Colonic mucosa (tissue), 4 donors: ENCODE measurements around the gene MRPL53. TPM values are rescaled to one million over a fixed set of nuclear protein-coding genes. Genes with fewer than 3 reads are reported as not detected.
A peak's percentile ranks its signal among the peaks of the same experiment; 100 is the strongest.
"Not testable (repeated sequence)": the region's sequence is repeated elsewhere in the genome, so short reads cannot be mapped to it uniquely, and the experiment has no call there.

Experiments
- DNase-seq: peaks from one replicate; pipeline ENCODE4 v3.0.0-alpha.2; 2020
- H3K27ac ChIP-seq: fragments of 200-600 bp; one replicate; pipeline ENCODE4 v1.8.0; 2021
- H3K27me3 ChIP-seq: fragments of 200-600 bp; one replicate; pipeline ENCODE4 v1.8.0; 2021
- H3K36me3 ChIP-seq: fragments of 200-600 bp; one replicate; pipeline ENCODE4 v1.8.0; 2021
- H3K4me1 ChIP-seq: fragments of 200-600 bp; one replicate; pipeline ENCODE4 v1.8.0; 2021; ENCODE audit warnings: mild to moderate bottlenecking
- H3K4me3 ChIP-seq: fragments of 200-600 bp; one replicate; pipeline ENCODE4 v1.8.0; 2021
- H3K9ac ChIP-seq, 2 donors: one replicate each; pipeline ENCODE4 v1.7.0; 2013; ENCODE audit warnings: control low read depth in 2 of 2, low read depth in 2 of 2, low read length in 2 of 2
- H3K9me3 ChIP-seq: fragments of 200-600 bp; one replicate; pipeline ENCODE4 v1.8.0; 2021
- intact Hi-C: fragments of 100-400 bp; cut with DNase I; formaldehyde crosslinking; loops from one replicate; pipeline ENCODE4 v1.14.1; 2022
- total RNA-seq, 2 donors: library from RNA; stranded (reverse); fragmentation: NEBNext Ultra II Directional in 1 of 2; extraction: Animal tissue kit (Norgen Biotek cat#: 25700) in 1 of 2; gene quantifications; one replicate each; pipeline ENCODE4 v1.2.1, GENCODE V29; 2021
- TF ChIP-seq, protein P1 (sequence below): fragments of 200-600 bp; IDR thresholded peaks from one replicate; pipeline ENCODE4 v1.8.0; 2022; ENCODE audit warnings: antibody characterized with exemption, mild to moderate bottlenecking
- donor health status: healthy.
- donor health status: DM: no; HTN: no; CAD: no.
- donor health status: DM: no; HTN: no; CAD: no.

MRPL53 gene
- total RNA-seq, 2 donors from 2014 or later: 64.6 to 90.3 TPM

DNA sequence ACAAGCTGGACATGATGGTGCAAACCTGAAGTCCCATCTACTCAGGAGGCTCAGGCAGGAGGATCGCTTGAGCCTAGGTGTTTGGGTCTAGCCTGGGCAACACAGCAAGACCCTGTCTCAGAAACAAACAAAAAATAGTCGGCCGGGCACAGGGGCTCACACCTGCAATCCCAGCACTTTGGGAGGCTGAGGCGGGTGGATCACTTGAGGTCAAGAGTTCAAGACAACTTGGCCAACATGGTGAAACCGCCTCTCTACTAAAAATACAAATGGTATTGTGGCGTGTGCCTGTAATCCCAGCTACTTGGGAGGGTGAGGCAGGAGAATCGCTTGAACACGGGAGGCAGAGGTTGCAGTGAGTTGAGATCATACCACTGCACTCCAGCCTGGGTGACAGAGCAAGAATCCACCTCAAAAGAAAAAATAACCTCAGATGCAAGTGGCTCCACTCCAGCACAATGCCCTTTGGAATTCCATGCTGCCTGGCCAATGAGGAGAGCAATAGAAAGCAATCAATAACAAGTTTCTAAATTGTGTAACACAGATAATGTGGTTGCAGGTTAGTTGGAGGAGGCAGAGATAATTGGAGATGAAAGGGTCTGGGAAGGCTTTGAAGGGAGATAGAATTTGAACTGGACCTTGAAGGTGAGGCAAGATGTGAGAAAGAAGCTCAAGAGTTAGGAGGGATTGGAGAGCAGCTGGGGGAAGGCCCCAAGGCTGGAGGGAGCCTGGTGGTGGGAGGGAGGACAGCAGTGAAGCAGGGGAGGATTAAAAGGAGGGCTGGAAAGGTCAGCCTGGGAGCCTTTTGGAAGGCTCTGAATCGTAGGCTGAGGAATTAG lies 16.4 kb upstream of the MRPL53 start:
- intact Hi-C loops: loop anchor here (10.0 kb wide), 1 partner anchor 386 kb away; no protein-coding TSS in a partner anchor
- H3K27me3 ChIP-seq: no peaks in the 10 kb centered on the region
- H3K27ac ChIP-seq: no peak overlapping the region
- no peaks in the 10 kb centered on the region for H3K4me1 ChIP-seq
- no peaks in the 10 kb centered on the region for H3K9me3 ChIP-seq
- DNase-seq: no peak
- no peak overlapping the region for H3K4me3 ChIP-seq
- TF ChIP-seq, protein P1, sequence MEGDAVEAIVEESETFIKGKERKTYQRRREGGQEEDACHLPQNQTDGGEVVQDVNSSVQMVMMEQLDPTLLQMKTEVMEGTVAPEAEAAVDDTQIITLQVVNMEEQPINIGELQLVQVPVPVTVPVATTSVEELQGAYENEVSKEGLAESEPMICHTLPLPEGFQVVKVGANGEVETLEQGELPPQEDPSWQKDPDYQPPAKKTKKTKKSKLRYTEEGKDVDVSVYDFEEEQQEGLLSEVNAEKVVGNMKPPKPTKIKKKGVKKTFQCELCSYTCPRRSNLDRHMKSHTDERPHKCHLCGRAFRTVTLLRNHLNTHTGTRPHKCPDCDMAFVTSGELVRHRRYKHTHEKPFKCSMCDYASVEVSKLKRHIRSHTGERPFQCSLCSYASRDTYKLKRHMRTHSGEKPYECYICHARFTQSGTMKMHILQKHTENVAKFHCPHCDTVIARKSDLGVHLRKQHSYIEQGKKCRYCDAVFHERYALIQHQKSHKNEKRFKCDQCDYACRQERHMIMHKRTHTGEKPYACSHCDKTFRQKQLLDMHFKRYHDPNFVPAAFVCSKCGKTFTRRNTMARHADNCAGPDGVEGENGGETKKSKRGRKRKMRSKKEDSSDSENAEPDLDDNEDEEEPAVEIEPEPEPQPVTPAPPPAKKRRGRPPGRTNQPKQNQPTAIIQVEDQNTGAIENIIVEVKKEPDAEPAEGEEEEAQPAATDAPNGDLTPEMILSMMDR: no peak
- H3K36me3 ChIP-seq: no peaks in the 10 kb centered on the region
- no peak overlapping the region for H3K9ac ChIP-seq

DNA sequence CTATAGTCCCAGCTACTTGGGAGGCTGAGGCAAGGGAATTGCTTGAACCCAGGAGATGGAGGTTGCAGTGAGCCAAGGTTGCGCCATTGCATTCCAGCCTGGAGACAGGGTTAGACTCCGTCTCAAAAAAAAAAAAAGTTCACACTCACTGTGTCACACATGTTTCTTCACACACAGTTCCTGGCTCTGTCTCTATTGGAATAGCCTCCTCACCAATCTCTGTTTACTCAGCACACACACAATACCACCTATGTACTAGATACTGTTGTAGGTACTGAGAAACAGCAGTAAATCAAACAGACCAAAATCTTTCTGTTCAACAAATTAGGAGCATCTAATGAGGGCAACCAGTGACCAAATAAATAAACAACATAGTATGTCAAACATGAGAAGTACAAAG lies 13.7 kb upstream of the MRPL53 start:
- H3K27ac ChIP-seq: no peak overlapping the region
- H3K4me1 ChIP-seq: peaks cover 7% of the 10 kb centered on the region
- TF ChIP-seq, protein P1: no peak
- intact Hi-C loops: loop anchor here (10.0 kb wide), 1 partner anchor 389 kb away; no protein-coding TSS in a partner anchor
- H3K9me3 ChIP-seq: no peaks in the 10 kb centered on the region
- no peak overlapping the region for H3K4me3 ChIP-seq
- DNase-seq: no peak
- no peaks in the 10 kb centered on the region for H3K27me3 ChIP-seq
- no peak overlapping the region for H3K9ac ChIP-seq
- no peaks in the 10 kb centered on the region for H3K36me3 ChIP-seq

- H3K9ac ChIP-seq: peak overlapping the region; percentile 63 to 79
- not testable (repeated sequence) for H3K27me3 ChIP-seq, H3K27ac ChIP-seq, DNase-seq, H3K36me3 ChIP-seq, H3K9me3 ChIP-seq
- H3K4me3 ChIP-seq: peak overlapping the region; percentile 86
- peaks cover 16% of the 10 kb centered on the region for H3K4me1 ChIP-seq
- intact Hi-C loops: loop anchor here (2.0 to 10.0 kb wide), 3 partner anchors 49 to 391 kb away; no protein-coding TSS in a partner anchor
Measured at GRCh38 chr2:74483675-74484164, 11.2 kb upstream of the MRPL53 start.

DNA sequence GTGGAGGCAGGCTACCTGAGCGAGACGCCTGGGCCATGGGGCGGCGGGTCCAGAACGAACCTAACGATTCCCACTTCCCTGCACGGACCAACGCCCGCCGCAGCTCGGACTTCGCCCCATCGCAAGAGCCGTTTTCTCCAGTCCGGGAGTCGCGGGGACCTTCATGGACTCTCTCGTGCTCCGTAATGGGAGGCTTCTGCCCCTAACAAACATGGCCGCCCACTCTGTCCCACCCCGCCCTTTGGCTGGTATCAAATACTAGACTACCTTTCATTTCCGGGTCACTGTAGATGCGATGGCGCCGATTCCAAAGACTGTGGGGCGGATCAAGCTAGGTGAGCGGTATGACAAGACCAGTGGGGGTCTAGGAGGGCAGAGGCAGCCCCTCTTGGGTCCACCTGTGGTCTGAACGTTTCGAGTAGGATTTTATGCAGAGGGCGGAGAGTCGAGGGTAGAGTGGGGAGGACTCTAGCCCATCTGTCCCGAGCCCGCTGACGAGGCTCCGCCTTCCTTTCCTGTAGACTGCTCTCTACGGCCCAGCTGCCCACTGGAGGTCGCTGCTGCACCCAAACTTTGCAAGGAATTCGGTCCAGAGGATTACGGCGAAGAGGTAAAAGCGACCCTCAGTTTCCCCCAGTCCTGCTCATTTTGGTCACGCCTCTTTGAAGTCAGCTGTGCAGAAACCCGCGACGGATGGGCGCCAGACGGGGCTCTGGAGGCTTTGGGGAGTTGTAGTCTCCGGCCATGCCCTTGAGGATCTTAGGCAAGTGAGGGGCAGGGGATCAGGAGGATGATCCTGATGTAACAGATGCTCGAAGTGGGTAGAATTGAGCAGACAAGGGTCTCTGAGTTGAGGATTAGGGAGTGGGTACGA lies 10.6 kb upstream of the MRPL53 start, which contains the start of the genes CCDC142 and TTC31:
TSS of gene CCDC142 (minus strand) at position 198 of the 874 bp plus-strand sequence. CDS start at position 37, 161 bp downstream.
TSS of gene TTC31 (plus strand) at position 281 of the 874 bp plus-strand sequence. CDS start at position 296, 15 bp downstream.
- H3K4me1 ChIP-seq: peaks cover 16% of the 10 kb centered on the region

GRCh38 chr2:74481961-74482800 lies 9.7 kb upstream of the MRPL53 start:
- intact Hi-C loops: loop anchor here (2.0 to 10.0 kb wide), 3 partner anchors 50 to 393 kb away; no protein-coding TSS in a partner anchor
- H3K9me3 ChIP-seq: no peaks in the 10 kb centered on the region
- H3K9ac ChIP-seq: peak overlapping the region; percentile 79 to 80
- H3K4me1 ChIP-seq: peaks cover 16% of the 10 kb centered on the region
- peak overlapping the region; percentile 86 for H3K4me3 ChIP-seq
- no peaks in the 10 kb centered on the region for H3K36me3 ChIP-seq
- TF ChIP-seq, protein P1: no peak
- no peaks in the 10 kb centered on the region for H3K27me3 ChIP-seq
- H3K27ac ChIP-seq: peak overlapping the region; percentile 91
- no peak for DNase-seq

More for the DNA sequence above, 10.6 kb upstream of the MRPL53 start, which contains the start of the genes CCDC142 and TTC31:
- no peaks in the 10 kb centered on the region for H3K36me3 ChIP-seq
- H3K9ac ChIP-seq: peak within 1 kb of the TSS; percentile 79 to 80
- DNase-seq: peak; percentile 97
- H3K27ac ChIP-seq: peak within 1 kb of the TSS; percentile 91
- H3K4me3 ChIP-seq: peak within 1 kb of the TSS; percentile 86
- TF ChIP-seq, protein P1: peak; percentile 73
- H3K27me3 ChIP-seq: no peaks in the 10 kb centered on the region
- H3K9me3 ChIP-seq: no peaks in the 10 kb centered on the region
- intact Hi-C loops: loop anchor here (2.0 to 10.0 kb wide), 3 partner anchors 49 to 392 kb away; no protein-coding TSS in a partner anchor
